H54 (cell line): Measurements from ENCODE around the gene PRDM16.
A peak's percentile ranks its signal among the peaks of the same experiment; 100 is the strongest.

Source experiments
- DNase-seq: peaks from one replicate; pipeline ENCODE4 v3.0.0; 2011; ENCODE audit warnings: low spot score, mixed read lengths; ENCODE audit not compliant: insufficient read length
- FAIRE-seq: peaks from 3 replicates; lab custom pipeline; 2011; peaks lifted over from hg19 to GRCh38; lab: Jason Lieb, UNC
- POLR2A ChIP-seq: IDR thresholded peaks from 2 replicates; pipeline ENCODE4 v1.6.1; 2011; ENCODE audit warnings: low read depth, mild to moderate bottlenecking, low read length

PRDM16 gene

GRCh38 chr1:3441410-3441847, 372.4 kb downstream of the PRDM16 start:
- FAIRE-seq, result no peak
- no peak for DNase-seq

DNA sequence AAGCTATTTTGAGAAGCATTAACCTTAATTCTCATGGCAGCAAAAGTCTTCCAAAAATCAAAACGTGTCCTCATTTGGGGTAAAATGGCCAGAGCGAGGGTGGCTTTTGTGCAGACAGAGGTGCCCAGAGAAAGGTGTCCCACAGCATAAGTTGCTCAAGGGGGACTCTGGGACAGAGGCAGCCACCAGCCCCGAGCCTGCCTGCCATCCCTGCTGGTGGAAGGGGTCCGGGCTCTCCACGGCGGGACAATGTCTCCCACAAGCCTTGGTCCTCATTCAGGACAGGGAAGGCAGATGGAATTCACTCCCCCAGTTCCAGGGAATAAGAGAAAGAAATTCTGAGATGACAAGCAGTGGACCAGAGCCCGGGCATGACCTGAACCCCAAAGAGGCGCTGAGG, 372.9 kb downstream of the PRDM16 start:
- DNase-seq (no peak), FAIRE-seq (no peak)
- TF ChIP-seq POLR2A, result no peak

More at GRCh38 chr1:3441410-3441847, 372.4 kb downstream of the PRDM16 start:
- no peak for TF ChIP-seq POLR2A

DNA sequence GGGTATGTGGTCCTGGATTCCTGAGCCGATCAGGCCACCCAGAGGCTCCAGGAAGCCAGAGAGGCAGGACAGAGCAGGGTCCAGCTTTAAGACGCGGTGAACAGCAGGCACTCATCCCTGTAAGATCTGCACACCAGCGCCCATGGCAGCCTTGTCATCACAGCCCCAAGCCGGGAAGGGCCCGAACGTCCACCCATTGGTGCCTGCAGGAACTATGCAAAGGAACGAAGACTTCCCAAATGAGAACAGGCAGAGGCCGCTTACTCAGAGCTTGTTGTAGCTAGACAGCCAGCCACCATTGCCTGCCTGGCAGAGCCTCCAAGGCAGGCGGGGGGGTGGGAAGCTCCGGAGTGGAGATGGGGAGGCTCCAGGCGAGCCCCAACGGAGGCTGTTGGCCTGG, 373.3 kb downstream of the PRDM16 start:
- no peak for TF ChIP-seq POLR2A
- DNase-seq (no peak), FAIRE-seq (no peak)

GRCh38 chr1:3442901-3443300, 373.9 kb downstream of the PRDM16 start:
- no peak for DNase-seq
- FAIRE-seq, result no peak
- TF ChIP-seq POLR2A, result no peak

GRCh38 chr1:3443807-3444206, 374.8 kb downstream of the PRDM16 start:
- no peak for FAIRE-seq
- no peak for DNase-seq
- TF ChIP-seq POLR2A, result no peak

DNA sequence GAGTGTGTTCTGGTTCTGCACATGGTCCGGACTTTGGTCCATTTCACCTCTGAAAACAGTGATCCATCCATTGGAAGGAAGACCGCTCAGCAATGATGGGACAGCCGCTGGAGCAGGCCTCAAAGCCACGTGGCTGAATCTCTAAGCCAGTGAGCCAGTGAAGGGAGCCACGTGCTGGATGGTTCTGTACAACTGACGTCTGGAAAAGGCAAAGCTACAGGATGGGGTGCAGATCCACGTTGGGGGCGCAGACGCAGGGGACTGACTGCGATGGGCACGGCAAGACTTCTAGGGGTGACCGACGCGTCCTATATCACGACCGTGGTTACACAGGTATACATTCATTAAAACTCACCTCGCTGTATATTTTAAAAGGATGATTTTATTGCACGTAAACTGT, 375.3 kb downstream of the PRDM16 start:
- DNase-seq (no peak), FAIRE-seq (no peak)
- no peak for TF ChIP-seq POLR2A

- no peak for FAIRE-seq
- no peak for DNase-seq
- no peak for TF ChIP-seq POLR2A
These were observed 375.7 kb downstream of the PRDM16 start for GRCh38 chr1:3444736-3445135.

DNA sequence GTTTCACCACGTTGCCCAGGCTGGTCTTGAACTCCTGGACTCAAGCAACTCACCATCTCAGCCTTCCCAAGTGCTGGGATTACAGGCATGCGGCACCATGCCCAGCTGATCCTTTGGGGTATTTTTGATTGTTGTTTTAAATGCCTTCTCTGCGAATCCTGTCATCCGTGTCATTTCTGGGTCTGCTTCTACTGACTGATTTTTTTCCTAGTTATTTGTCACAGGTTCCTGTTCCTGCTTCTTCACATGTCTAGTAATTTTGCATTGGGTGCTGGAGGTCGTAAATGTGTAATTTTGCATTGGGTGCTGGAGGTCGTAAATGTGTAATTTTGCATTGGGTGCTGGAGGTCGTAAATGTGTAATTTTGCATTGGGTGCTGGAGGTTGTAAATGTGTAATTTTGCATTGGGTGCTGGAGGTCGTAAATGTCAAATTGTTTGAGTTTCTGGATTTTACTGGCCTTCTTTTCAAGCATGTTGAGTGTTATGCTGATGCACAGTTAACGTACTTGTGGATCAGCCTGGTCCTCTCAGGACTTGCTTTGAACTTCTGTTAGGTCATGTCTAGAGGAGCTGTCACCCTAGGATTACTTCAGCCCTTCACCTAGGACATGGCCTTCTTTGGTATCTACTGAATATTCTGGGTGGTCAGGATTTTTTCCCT, 381.3 kb downstream of the PRDM16 start:
- DNase-seq, result no peak
- no peak for FAIRE-seq
- TF ChIP-seq POLR2A, result no peak

DNA sequence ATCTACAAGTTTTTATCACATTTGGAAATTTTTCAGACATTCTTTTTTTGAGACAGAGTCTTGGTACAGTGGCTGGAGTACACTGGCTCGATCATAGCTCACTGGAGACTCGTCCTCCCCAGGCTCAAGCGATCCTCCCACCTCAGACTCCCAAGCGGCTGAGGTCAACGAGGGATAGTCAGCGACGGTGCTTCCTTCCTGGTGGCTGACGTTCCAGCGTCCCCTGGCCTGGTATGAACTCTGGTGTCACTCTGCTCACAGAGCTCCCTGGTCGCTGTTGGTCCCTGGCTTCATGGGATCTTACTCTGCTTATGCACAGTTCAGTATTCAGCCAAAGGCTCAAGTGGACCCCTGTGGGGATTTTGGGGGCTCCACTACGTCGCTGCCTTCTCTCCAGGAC, 382.0 kb downstream of the PRDM16 start:
- FAIRE-seq, result no peak

GRCh38 chr1:3451994-3452865, 383.2 kb downstream of the PRDM16 start:
- TF ChIP-seq POLR2A, result no peak
- DNase-seq, result no peak
- FAIRE-seq, result no peak

More for the DNA sequence above, 382.0 kb downstream of the PRDM16 start:
- DNase-seq, result no peak
- TF ChIP-seq POLR2A, result no peak

DNA sequence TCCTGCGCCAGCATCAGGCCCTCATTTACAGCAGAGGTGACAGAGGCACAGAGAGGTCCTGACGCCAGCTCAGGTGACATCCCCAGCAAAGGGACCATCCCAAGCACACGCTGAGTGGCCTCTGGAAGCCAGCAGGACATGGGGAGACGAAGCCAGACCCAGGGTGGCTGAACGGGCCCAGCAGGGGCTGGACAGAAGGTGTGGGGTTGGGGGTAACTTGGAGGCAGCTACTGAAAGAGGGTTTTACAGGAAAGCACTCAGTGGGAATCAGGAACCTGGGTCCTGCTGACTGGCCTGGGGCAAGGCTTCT, 383.8 kb downstream of the PRDM16 start:
- FAIRE-seq (no peak), DNase-seq (no peak)
- TF ChIP-seq POLR2A, result no peak

- FAIRE-seq, result no peak
- no peak for TF ChIP-seq POLR2A
- DNase-seq, result peak; percentile 85
These were observed 384.3 kb downstream of the PRDM16 start for GRCh38 chr1:3453203-3453761.

DNA sequence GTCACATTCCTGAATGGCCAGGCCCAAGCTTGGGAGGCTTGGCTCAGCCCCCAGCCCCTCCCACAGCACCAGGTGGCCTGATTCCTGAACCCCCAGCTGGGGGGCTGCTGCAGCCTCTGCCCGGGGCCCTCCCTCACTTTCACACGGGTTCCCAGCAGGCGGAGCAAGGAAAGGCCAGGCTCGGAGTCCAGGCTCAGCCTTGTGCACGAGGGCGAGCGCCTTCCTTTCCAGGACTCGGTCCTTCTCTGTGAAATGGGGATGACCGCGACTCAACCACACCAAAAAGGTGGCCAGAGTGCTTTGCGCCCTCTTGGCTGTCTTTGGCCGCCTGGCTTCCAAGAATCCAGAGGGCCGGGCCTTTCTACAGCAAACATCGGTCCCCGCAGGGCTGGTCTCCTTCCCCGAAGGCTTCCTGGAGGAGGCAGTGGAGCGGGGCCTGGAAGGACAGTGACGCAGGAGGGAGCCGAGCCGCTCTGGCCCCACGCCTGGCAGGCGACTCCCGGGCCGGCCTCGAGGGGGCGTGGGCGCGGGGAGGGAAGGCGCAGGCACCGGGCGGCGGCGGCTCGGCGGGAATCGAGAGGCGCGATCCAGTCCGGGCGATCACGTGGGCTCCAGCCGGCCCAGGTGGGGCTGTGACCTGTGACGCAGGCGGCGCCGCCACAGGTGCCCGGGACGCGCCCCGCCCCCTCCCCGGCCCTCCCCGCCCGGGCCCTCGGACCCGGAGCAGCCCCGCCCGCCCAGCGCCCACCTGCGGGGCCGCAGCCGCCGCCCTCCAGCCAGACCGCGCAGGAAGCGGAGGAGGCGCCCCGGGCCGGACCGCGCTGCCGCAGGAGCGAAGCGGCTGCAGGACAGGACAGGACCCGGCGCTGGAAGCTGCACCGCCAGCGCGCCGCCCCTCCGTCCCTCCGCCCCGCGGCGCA, 385.1 kb downstream of the PRDM16 start, which contains the start of gene ARHGEF16:
Gene ARHGEF16, plus strand, starts transcription at position 775 of the 920 bp plus-strand sequence. CDS start 8,420 bp downstream, outside the sequence.
- TF ChIP-seq POLR2A, result no peak
- FAIRE-seq, result no peak
- peak; percentile 73 for DNase-seq
